GM18870 (cell line): ENCODE measurements around the gene CASP3.
"Not testable (repeated sequence)": the region's sequence is repeated elsewhere in the genome, so short reads cannot be mapped to it uniquely, and the experiment has no call there.

Source experiments
- ATAC-seq: cut with Tn5 transposase; IDR thresholded peaks from one replicate; pipeline ENCODE4 v1.9.1; 2021; ENCODE audit warnings: moderate library complexity; ENCODE audit not compliant: unreplicated experiment

The CASP3 gene

DNA sequence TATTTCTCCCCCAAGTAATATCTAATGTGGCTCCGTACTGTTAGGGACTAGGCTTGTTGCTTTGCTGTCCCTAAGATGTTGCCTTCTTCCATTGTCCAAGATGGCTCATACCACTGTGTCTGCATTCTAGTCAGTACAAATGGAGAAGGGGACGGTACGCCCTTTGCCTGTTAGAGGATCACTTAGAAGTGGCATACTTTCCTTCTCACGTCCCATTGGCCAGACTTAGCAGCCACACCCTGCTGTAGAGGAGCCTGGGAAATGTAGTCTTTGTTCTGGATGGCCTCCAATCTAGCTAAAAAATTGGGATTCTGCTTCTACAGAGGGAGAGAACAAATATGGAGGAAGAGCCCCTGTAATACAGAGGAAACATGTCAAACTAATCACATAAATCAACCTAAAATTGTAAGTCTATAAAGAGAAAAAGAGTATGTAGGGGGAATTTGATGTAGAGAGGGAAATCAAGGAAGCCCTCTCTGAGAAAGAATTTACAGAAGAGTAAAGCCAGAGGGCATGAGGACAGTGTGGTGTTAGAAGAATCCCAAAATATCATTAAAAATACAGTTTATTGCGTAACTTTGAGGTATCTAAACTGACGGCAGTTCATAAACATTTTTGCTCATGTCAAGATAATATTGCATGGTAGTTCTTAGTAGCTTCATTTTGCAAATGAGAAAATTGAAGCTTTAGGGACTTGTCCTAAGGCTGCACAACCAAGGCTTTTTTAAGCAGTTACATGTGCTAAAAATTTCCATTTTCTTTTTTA lies 15.4 kb upstream of the CASP3 start:
- ATAC-seq, result no peak

DNA sequence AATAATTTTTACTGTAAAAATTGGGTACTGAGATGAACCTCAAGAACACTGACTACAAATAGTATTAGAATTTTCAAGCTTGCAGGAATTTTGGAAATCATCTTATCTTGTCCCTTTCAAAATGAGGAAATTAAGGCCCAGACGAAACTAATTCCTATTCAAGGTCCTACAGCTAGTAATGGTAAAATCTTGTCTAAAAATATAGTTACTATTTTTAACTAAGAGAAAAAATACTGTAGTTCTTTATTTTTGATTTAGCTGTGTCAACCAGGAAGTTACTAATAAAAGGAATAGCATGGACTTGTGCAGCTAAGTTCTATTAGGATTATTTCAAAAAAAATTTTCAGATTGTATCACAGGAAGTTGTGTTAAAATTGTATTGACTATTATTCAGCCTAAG lies 13.0 kb upstream of the CASP3 start:
- no peak for ATAC-seq

DNA sequence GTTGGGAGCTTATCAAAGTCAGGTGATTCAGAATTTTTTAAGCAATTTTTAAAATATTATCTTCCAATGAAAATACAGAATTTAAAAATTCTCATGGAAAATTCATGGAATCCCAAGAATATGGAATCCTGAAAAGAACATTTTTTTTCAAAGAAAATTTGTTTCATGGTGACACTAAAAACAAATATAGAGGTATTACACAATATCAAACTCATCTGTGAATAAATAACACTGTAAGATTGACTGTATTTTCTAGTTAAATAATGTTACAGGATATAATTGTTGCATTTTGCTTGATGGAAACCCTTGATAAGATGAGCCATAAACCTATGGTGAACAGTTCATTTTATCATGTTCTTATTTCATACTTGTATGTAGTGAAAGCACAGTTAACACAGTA lies 11.7 kb upstream of the CASP3 start:
- ATAC-seq, result no peak

DNA sequence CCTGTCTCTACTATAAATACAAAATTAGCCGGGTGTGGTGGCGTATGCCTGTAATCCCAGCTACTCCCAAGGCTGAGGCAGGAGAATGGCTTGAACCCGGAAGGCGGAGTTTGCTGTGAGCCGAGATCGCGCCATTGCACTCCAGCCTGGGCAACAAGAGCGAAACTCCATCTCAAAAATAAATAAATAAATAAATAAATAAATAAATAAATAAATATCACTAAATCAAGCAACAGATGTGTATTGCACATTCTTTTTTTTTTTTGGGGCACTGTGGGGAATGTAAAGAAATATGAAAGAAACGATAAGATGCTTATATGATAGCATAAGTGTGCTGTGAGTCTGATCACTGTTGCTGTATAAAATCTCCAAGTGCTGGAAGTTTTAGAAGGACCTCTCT lies 8.6 kb upstream of the CASP3 start:
- ATAC-seq, result not testable (repeated sequence)

DNA sequence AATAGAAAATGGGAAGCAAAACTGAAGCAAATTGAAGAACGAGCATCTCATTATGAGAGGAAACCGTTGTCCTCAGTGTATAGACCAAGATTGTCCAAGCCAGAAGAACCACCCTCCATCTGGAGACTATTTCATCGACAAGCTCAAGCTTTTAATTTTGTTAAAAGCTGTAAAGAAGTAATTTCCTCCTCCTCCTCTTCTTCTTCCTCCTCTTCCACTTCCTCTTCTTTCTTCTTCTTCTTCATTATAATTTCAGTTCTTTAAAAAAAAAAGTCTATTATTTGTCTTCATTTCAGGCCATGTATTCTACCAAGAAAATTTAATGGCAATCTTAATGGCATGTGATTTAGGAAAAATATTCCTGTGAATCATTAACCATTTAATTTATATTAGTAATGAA lies 7.9 kb upstream of the CASP3 start:
- ATAC-seq, result no peak

DNA sequence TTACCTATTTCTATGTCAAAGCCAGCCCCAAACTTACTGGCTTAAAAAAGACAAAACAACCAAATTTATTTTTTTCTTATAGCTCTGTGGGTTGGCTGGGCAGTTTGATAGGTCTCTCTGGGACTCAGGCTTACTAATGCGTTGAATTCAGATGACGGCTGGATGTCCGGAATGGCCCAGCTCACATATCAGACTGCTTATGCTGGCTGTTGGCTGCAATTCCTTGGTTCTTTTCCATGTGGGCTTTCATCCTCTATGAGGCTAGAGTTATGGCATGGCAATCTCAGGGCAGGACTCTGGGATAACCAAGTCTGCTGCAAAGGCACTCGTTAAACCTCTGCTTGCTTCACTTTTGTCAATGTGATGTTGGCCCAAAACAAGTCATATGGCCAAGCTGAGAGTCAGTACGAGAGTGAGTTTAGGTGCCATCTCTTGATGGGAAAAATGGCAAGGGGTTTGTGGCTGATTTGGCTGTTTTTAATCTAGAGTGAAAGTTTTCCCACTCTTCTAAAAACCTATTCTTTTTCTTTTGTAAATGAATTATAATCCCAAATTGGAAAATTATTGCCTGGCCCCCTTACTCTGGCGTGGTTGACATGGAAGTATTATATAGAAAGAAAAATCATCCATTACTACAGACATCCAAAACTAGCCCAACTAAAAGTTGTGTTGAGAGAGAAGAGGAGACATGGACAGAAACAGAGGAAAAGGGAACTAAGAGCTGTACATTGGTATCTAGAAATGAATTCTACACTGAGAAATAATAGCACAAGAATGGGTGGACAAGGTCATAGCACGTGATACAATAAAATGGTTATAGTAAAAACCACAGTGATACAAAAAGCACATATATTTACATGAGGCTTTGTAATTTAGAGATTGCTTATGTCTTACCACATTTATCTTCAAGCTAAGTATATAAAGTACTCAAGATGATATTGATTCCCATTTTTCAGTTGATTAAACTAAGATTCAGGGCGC lies 6.9 kb upstream of the CASP3 start:
- no peak for ATAC-seq

DNA sequence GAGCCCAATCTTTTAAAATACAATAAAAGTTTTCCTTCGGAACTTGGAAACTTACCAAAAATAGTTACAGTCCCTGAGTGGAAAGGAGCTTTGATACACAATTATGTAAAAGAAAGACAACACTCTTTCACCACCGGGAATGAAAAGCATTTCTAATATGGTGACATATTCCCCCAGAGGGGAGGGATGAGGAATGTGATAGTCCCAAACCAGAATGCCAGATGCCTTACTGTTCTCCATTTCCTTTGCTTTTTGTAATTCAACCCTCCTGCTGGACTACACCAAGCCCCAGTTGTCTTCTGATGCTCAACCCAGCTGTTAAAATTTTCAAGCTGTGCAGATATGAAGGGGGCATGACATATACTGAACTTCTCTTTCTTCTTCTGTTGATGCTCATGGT lies 4.4 kb upstream of the CASP3 start:
- no peak for ATAC-seq

DNA sequence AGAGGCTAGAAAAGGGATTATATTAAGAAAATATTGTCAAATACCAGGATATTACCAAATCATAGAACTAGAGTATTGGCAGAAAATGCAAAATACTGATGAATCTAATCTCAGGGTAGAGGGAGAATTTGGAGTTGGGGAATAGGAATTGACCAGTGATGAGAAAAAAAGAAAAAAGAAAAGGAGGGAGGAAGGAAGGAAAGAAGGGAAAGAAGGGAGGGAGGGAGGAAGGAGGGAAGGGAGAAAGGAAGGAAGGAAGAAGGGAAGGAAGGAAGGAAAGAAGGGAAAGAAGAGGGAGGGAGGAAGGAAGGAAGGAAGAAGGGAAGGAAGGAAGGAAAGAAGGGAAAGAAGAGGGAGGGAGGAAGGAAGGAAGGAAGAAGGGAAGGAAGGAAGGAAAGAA lies 3.4 kb upstream of the CASP3 start:
- not testable (repeated sequence) for ATAC-seq

DNA sequence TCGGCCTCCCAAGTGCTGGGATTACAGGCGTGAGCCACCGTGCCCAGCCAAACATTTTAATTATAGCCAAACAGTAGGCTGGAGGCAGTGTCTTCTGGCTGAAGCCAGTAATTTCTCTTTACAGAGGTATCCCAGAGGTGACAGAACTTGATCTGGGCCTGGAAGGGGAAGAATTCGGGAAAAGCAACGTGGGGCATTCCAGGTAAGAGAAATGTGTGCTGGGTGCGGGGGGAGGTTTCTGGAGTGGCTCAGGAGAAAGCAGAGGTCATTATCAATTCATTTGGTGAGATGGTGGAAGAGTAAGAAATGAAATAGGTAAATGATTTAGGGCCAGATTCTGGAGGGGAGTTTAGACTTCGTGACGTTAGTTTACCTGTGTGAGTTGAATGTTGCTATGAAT lies 2.7 kb upstream of the CASP3 start:
- ATAC-seq, result no peak

DNA sequence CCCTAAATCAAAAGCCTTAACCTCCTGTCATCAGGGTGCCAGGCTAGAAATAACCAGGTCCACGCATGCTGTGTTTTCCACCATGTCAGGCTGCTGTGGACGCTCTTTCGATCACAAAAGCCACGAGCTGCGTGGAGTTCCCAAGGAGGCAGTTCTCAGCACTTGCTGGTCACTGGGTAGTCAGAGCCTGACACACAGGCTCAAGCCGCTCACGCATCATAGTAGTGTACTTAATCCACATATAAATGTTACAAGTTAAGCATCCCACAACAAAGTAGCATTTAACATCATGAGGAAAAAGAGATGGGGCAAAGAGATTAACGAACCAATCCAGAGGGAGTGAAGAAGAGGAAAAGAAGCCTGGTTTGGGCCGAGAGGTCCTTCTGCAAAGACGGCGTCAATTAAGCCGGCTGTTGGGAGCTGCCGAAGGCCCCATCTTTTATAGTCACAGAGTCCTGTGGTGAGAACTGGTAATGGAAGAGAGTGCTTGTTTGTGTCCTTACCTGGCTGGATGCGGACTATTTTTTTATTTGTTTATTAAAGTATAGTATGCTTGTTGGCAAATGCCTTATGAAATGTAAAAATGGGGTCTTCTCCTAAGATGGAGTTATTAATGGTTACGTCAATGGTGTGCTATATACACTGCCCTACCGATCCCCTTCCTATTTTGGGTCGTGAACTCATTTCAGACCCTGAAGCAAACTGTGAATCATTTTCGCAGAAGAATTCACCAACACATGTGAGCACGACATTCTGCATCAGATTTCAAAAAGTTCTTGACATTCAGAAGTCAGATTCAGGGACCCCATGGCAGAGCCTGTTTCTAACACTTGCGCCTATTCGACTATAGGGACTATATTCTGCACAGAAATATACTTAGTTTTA lies 966 bp upstream of the CASP3 start:
- ATAC-seq, result peak; percentile 13

DNA sequence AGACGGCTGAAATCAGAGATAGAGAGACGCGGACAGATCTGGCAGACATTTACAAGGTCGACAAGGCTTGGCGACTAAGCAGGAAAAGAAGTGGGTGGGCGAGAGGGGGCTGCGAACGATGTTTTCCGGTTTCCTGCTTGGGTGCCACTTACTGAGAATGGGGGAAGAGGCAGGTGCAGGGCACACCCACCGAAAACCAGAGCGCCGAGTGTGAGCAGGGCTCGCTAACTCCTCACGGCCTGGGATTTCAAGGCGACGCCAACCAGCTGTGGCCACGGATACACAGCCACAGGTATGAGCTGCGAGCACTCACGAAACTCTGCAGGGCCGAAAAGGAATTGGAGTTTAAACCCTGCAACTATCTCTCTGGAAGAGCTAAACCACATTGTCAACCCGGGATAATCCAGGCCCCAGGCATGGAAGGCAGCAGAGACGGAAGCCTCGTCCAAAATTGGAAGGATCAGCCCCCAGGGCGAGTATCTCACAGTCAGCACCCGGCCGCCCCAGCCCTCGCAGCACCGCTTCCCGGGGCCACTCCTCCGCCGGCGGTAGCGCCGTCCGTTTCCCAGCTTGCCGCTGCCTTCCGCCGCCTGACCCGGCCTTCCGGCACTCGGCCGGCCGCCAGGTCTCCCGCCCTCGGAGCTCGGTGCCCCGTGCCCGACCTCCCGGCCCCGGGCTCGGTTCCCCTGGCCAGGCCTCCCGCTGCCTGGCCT lies 778 bp downstream of the CASP3 start:
- no peak for ATAC-seq

DNA sequence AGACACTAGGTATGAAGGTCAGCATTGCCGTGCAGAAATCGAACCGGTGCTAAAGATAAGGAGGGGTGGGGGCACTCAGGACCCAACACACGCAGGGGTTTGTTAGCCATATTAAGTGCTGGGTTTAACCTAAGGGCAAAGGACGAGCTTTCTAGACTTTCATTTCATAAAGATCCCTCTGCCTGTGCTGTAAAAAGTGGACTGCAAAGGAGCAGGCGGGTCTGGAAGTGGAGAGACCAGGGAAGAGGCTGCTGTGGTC lies 1.3 kb downstream of the CASP3 start:
- ATAC-seq, result no peak

DNA sequence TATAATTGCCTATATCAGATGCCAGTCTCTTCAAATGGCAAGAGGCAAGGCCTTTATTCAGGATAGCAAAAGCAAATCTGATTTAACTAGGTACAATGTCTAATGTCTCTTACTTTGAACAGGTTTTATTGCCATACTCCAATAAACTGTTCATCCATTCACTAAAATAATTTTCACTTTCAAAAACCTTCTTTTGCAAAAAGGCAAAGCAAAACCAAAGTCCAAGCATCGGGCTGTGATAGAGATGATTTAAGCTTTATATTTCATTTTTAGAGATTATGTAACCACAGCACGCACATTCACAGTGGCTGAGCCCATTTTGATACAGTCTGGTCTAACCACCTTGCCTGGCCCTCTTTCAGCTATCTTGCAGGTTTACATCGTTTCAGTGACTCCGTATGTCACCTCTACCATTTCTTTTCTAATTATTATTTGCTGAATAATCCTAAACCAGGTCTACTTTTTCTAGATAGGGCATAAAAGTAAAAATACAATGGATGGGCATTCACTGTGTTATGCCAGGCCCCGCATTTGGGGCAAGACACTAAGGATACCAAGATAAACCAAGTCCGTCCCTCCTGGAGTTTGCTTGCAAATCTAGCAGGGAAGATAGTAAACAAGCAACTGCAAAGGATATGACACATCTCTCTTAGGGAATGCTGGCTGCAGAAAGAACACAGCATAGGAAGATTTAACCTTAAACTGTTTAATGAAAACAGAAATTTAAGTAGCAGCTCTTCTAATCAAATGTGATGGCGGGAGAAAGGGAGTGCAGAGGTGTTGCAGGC lies 1.8 kb downstream of the CASP3 start:
- ATAC-seq, result no peak

DNA sequence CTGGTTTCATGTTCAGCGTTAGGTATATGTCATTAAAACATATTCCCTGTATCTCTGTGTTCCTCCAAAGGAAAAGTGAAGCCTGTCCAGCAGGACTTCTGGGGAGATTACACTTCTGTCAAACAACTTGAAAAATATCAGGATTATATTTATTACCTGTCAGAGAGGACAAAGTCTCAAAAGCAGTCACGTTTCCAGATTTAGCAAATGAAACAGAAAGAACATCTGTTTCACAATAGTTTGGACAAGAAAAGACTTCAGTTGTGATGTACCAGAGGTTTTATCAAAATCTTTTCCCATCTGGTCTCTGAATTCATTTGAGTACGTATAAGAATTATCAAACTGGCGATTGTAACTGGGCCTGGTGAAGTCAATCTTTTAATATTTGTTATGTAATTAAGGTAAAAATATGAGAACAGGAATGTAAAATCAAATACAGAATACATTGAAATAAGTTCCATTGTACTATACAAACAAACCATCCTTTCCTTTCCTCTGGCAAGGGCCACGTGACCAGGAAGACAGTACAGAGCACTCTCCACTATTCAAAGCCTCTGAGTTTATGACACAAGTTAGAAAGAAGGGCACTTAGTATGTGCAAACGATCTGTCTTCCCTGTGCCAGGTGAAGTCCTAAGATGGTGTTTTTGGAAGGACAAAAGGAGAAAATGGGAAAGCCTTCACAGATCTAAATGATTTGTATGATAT lies 3.2 kb downstream of the CASP3 start:
- no peak for ATAC-seq

DNA sequence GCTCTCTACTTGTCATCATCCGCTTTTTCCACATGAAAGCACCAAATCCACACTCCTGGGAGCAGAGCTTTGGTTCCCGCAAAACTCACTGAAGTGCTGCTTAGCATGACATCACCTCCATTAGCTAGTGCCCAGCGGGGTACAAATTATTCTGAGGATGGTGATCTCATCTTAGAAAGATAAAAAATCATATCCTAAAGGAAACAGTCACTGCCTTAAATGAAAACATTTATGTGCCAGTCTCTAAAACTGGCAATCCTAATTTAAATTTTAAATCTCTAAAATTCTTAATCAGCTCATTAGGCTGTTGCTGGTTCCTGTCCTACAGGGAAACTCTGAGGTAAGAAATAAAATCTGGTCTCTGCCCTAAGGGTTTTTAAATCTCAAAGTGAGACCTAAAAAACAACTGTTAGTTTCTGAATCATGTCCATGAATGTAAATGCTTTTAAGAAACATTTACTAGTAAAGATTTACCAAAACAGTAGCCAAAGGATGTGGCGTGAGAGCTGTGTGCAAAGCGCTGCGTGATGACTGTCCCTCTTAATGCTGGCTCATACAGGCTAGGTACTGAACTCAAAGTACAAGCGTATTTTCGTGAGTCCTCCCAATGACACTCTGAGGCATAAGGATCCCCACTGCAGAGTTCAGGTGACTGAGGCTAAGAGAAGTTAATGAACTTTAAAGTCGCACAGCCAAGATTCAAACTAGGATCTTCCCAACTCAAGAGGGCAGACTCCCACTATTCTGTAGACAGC lies 4.5 kb downstream of the CASP3 start:
- ATAC-seq, result no peak

DNA sequence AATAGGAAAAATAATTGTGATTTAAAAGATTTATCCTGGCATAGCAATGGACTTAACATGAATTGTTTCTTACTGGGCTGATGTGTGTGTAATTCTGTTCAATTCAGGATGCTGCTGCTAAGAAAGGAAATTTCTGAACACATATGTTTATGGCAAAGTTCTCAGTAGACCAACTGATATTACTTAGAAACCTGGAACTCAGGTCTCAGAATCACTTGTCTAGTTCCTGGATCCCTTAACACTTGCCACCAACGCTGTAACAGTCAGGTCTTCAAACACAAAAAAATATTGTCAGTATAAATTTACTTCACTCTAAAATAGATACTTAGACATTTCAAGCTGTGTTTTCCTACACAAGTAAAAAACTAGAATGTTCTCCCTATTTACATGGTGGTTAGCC lies 5.5 kb downstream of the CASP3 start:
- ATAC-seq, result no peak

DNA sequence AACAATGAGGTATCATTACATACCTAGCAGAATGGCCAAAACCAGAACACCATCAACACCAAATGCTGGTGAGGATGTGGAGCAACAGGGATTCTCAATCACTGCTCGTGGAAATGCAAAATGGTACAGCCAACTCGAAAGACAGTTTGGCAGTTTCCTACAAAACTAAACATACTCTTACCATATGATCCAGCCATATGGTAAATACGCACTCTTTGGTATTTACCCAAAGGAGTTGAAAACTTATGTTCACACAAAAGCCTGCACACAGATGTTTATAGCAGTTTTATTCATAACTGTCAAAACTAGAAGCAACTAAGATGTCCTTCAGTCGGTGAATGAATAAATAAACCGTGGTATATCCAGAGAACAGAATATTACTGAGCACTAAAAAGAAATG lies 7.8 kb downstream of the CASP3 start:
- no peak for ATAC-seq

DNA sequence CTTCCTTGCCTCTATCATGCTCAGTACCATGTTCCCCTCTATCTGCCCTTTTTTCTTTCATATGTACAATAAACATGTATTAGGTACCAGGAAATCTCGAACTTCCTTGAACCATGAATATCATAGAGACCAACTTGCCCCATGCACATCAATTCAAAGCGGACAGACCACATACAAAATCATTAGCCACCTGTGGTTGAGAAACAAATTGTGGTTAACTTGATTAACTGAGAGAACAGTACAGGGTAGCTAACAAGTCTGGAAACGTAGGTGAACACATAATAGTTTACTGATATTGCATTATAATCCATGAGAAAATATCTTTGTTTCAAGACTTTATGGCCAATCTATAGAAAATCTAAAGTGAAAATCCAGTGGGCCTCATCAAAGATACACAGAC lies 8.2 kb downstream of the CASP3 start:
- ATAC-seq, result no peak

DNA sequence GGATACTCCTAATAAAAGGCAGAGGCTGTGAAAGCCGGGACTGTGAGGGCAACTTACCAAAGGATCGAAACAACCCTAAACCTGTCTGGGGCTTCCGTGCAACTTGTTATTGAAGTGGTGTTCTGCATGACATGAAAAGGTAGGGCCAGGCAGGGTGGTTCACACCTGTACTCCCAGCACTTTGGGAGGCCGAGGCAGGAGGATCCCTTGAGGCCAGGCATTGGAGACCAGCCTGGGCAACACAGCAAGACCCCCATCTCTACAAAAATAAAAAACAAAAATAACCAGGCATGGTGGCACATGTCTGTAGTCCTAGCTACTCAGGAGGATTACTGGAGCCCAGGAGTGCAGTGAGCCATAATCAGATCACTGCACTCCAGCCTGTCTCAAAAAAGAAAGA lies 12.3 kb downstream of the CASP3 start:
- no peak for ATAC-seq
